ENCODE results near the gene PIWIL4. TPM values are rescaled to one million over a fixed set of nuclear protein-coding genes. Genes with fewer than 3 reads are reported as not detected.

The PIWIL4 gene
- total and polyA plus RNA-seq, 2 of the 8 experiments (the other 6 are each of a cell fraction or from before 2014, with no cell fraction given): 0.51 to 0.52 TPM

GRCh38 chr11:94662846-94663390, 95.8 kb downstream of the PIWIL4 start (continued):
- no peak for TF ChIP-seq KDM1A (IDR thresholded peaks at IDR 0.05; ENCODE audit: borderline replicate concordance, low read length)
- no peak for TF ChIP-seq SAP30 (IDR thresholded peaks at IDR 0.05; ENCODE audit: insufficient read depth, insufficient replicate concordance, low read length)
